Adrenal gland (tissue), 12 donors: ENCODE data around the gene HIC1. TPM values are rescaled to one million over a fixed set of nuclear protein-coding genes. Genes with fewer than 3 reads are reported as not detected.
A peak's percentile ranks its signal among the peaks of the same experiment; 100 is the strongest.

ENCODE experiments used
- DNase-seq, 7 donors: peaks; one replicate each; pipeline ENCODE4 v3.0.0-alpha.2; 2019 to 2020
- H3K27ac ChIP-seq, 5 donors: fragments of 200-600 bp; sonication (generic) in 4 of 5; 1 replicate in 3 of 5; 2 replicates in 2 of 5; pipeline versions ENCODE4 v1.5.1 to v1.8.0; 2016 to 2020; ENCODE audit warnings: mild to moderate bottlenecking in 1 of 5
- H3K27me3 ChIP-seq: fragments of 200-600 bp; 2 replicates; pipeline ENCODE4 v1.8.0; 2021
- H3K36me3 ChIP-seq, 2 donors: fragments of 200-600 bp; replicated peaks in 1 of 2; 1 replicate in 1 of 2; 2 replicates in 1 of 2; pipeline versions ENCODE4 v1.5.1 to v1.8.0; 2018 to 2022
- H3K4me1 ChIP-seq, 2 donors: fragments of 200-600 bp; replicated peaks in 1 of 2; 1 replicate in 1 of 2; 2 replicates in 1 of 2; pipeline versions ENCODE4 v1.5.1 to v1.8.0; 2018 to 2021
- H3K4me3 ChIP-seq, 4 donors: fragments of 200-600 bp; sonication (generic) in 3 of 4; one replicate each; pipeline ENCODE4 v1.5.1; 2016 to 2018
- H3K9me3 ChIP-seq, 3 donors: fragments of 200-600 bp; sonication (generic) in 1 of 3; replicated peaks in 1 of 3; 1 replicate in 2 of 3; 2 replicates in 1 of 3; pipeline versions ENCODE4 v1.5.1 to v1.8.0; 2016 to 2021
- POLR2A ChIP-seq, 2 donors: fragments of 450-650 bp; IDR thresholded peaks; one replicate each; pipeline ENCODE4 v1.6.1; 2017; ENCODE audit warnings: antibody characterized with exemption in 2 of 2, mild to moderate bottlenecking in 2 of 2, moderate library complexity in 1 of 2
- WGBS, 4 donors: extraction: QIAGEN DNeasy Blood & Tissue Kit in 2 of 4; methylation state at CpG; one replicate each; pipeline versions ENCODE4 v1.1.5 to v1.1.7; 2013 to 2017; 5-methylcytosine and 5-hydroxymethylcytosine counted together
- intact Hi-C, 2 donors: fragments of 100-400 bp; cut with DNase I; formaldehyde crosslinking; loops; one replicate each; pipeline versions ENCODE4 v1.14.1 to v1.15.0; 2022 to 2023
- polyA plus RNA-seq, 3 donors: library from polyadenylated mRNA; stranded (reverse); fragments of 200-250 nt in 2 of 3; fragments of 350-450 nt in 1 of 3; fragmentation: Illumina TruSeq in 1 of 3; extraction: RNeasy Lipid Tissue Mini Kit (QIAGEN cat#74804) in 1 of 3; gene quantifications; one replicate each; pipeline ENCODE4 v1.2.3, GENCODE V29; 2013 to 2014
- total RNA-seq, 9 donors: library from RNA; depleted of rRNA in 4 of 9; stranded (reverse); fragments of >200 nt in 4 of 9; fragments of 120-200 nt in 1 of 9; fragmentation: NEBNext Ultra II Directional in 1 of 9; extraction: Animal tissue kit (Norgen Biotek cat#: 25700) in 1 of 9; gene quantifications; one replicate each; pipeline versions ENCODE4 v1.1.0 to v1.2.4, GENCODE V29; 2013 to 2023
- TF ChIP-seq, protein P1 (sequence below), 6 experiments: fragments of 450-650 bp in 4 of 6; fragments of 200-600 bp in 2 of 6; sonication (generic) in 1 of 6; IDR thresholded peaks; 1 replicate in 5 of 6; 2 replicates in 1 of 6; pipeline versions ENCODE4 v1.5.1 to v1.8.0; 2016 to 2021; ENCODE audit warnings: antibody characterized with exemption in 6 of 6, mild to moderate bottlenecking in 2 of 6, moderate library complexity in 1 of 6
- donor health status: healthy with polysubstance abuse.
- donor health status: Bipolar disorder and iron deficiency.
- donor health status: DM: yes; HTN: yes; CAD: no.
- donor health status: DM: no; HTN: no; CAD: no.
- donor health status: DM: no; HTN: no; CAD: no.
- donor health status: DM: yes; HTN: yes; CAD: no.

HIC1 gene
- total and polyA plus RNA-seq, 12 donors = 0.92 to 61.8 (median 23.9) TPM

DNA sequence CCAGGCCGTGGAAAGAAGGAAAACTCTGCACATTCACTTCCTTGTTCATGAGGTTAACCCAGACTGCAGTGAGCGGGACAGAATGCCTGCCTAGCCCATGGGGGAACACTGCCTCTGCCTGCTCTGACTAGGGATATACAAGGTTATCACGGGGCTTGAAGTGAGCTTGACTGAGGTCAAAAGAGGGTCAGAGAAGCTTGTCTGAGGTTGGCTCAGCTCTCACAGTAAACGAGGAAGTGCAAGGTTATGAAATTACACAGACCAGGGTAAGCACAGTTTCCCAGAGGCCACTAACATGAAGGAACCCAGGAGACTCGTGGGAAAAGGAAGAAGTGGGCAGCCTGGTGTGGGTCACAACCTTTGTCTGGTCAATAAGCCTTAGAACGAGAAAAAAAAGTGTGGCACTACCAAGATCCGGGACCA is 28.7 kb downstream of the HIC1 start:
- H3K4me1 ChIP-seq = peaks cover 41 to 64% of the 10 kb centered on the region in 2 donors
- intact Hi-C loops = no loop called here
- peak in 6 of 7 donors; percentile 55 to 79 (median 70) for DNase-seq
- no peaks in the 10 kb centered on the region for H3K27me3 ChIP-seq
- TF ChIP-seq, protein P1, sequence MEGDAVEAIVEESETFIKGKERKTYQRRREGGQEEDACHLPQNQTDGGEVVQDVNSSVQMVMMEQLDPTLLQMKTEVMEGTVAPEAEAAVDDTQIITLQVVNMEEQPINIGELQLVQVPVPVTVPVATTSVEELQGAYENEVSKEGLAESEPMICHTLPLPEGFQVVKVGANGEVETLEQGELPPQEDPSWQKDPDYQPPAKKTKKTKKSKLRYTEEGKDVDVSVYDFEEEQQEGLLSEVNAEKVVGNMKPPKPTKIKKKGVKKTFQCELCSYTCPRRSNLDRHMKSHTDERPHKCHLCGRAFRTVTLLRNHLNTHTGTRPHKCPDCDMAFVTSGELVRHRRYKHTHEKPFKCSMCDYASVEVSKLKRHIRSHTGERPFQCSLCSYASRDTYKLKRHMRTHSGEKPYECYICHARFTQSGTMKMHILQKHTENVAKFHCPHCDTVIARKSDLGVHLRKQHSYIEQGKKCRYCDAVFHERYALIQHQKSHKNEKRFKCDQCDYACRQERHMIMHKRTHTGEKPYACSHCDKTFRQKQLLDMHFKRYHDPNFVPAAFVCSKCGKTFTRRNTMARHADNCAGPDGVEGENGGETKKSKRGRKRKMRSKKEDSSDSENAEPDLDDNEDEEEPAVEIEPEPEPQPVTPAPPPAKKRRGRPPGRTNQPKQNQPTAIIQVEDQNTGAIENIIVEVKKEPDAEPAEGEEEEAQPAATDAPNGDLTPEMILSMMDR (IDR thresholded peaks at IDR 0.05) = no peak
- TF ChIP-seq POLR2A (IDR thresholded peaks at IDR 0.05) = peak in 1 of 2 donors; percentile 11
- peaks cover 0 to 25% of the 10 kb centered on the region in 2 donors for H3K36me3 ChIP-seq
- H3K4me3 ChIP-seq = no peak overlapping the region
- H3K27ac ChIP-seq = peak overlapping the region; percentile 8 to 97 (median 82)
- H3K9me3 ChIP-seq = no peaks in the 10 kb centered on the region
- WGBS, 4 donors = 29 to 44% (median 37%) methylated on average over 6 to 7 of the region's 7 CpGs

DNA sequence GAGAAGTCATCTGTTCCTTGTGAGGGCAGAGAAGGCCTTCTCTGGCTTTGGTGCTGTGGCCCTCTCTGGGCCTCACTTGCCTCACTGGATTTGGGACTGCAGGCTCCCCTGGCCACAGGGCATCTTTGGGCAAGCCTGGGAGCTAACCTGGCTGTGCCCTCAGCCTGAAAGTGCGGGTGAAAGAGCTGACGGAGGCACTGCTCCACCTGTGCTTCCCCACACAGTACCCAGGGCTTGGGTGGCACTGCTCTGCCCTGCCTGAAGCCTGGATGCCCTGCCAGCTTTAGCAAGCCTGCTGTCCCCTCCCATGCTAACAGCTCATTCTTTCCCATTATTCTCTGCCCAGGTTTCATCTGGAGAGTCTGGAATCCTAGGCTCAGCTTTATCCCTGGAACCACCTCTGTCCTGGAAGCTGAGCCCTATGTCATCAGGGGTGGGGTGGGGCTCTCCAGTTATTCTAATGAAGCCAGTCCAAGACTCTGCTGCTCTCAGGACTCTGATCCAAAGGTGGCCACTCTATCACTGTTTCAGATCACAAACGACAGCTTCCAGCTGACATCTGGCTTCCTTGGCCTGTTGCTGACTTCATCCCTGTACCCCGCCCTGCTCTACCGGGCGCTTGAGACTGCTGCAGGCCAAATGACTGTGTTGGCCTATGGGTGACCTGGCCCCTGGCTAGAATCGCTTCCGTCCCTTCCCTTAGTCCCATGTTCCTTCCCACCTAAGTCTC is 29.3 kb downstream of the HIC1 start:
- no peaks in the 10 kb centered on the region for H3K27me3 ChIP-seq
- 45 to 63% (median 54%) methylated on average over 8 of the region's 8 CpGs for WGBS, 4 donors
- peak in 5 of 7 donors; percentile 53 to 85 (median 62) for DNase-seq
- no peak for TF ChIP-seq POLR2A (IDR thresholded peaks at IDR 0.05)
- TF ChIP-seq, protein P1 (IDR thresholded peaks at IDR 0.05) = no peak
- intact Hi-C loops = no loop called here
- no peak overlapping the region for H3K4me3 ChIP-seq
- no peaks in the 10 kb centered on the region for H3K9me3 ChIP-seq
- H3K4me1 ChIP-seq = peaks cover 42 to 70% of the 10 kb centered on the region in 2 donors
- peak overlapping the region; percentile 8 to 97 (median 82) for H3K27ac ChIP-seq
- peaks cover 0 to 25% of the 10 kb centered on the region in 2 donors for H3K36me3 ChIP-seq

DNA sequence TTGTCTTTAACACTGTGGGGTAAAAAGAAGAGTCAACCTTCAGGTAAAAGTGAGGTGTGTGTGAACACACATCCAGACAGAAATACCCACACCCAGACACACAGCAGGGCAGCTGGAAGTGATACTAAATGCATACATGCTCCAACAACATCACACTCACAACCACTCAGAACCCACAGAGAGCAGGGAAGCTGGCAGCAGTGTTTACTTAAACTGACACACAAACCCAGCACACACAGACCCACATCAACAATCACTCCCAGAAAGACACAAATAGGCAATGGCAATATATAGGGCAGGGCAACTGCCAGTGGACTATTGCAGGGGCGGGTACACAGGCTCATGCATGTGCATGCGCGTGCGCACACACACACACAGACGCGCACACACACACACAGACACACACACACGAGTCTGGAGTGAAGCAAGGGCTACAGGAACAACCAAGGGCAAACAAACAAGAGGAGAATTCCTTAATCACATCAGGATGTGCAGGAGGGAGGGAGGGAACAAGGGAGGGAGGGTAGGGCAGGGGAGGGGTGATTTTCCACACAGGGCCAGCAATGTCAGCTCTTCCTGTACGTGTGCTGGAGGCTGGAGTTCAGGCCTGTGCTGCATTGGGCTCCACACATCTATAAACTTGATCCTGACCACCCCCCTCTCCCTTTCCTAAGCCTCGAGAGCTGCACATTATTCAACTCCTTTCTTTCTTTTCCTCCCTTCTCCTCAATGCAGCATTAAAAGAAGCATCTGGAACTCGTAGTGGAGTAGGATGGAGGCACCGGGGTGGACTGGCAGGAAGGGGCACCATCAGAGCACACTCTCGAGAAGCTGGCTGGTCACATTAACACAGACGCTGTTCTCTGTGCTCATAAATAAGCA is 30.1 kb downstream of the HIC1 start:
- DNase-seq = peak in 6 of 7 donors; percentile 58 to 84 (median 69)
- H3K9me3 ChIP-seq = no peaks in the 10 kb centered on the region
- no peak for TF ChIP-seq POLR2A (IDR thresholded peaks at IDR 0.05)
- TF ChIP-seq, protein P1 (IDR thresholded peaks at IDR 0.05) = no peak
- no peaks in the 10 kb centered on the region for H3K27me3 ChIP-seq
- intact Hi-C loops = no loop called here
- peaks cover 42 to 74% of the 10 kb centered on the region in 2 donors for H3K4me1 ChIP-seq
- H3K27ac ChIP-seq = peak overlapping the region; percentile 8 to 97 (median 82)
- no peak overlapping the region for H3K4me3 ChIP-seq
- WGBS, 4 donors = 51 to 63% (median 54%) methylated on average over 8 to 13 of the region's 13 CpGs
- H3K36me3 ChIP-seq = peaks cover 0 to 17% of the 10 kb centered on the region in 2 donors

DNA sequence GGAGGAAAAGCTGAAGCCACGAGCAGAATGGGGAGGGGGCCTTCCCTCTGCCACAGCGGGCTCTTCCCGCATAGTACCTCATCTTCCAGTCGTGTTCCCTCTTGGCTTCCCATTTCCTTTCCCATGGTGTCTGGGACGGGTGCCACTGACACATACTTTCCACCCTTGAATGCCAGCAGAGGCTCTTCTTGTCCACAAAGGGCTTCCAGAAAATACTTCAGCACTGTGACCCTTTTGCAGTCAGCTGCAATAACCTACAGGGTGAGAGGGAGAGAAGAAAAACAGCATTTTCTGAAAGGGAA is 30.7 kb downstream of the HIC1 start:
- H3K4me1 ChIP-seq = peaks cover 42 to 80% of the 10 kb centered on the region in 2 donors
- 23 to 62% (median 50%) methylated on average over 5 of the region's 5 CpGs for WGBS, 4 donors

More for the DNA sequence above, 30.7 kb downstream of the HIC1 start:
- peak overlapping the region in 4 of 5 donors; percentile 55 to 97 (median 80) for H3K27ac ChIP-seq
- intact Hi-C loops = no loop called here
- DNase-seq = peak in 4 of 7 donors; percentile 54 to 80 (median 62)
- no peak for TF ChIP-seq POLR2A (IDR thresholded peaks at IDR 0.05)
- TF ChIP-seq, protein P1 (IDR thresholded peaks at IDR 0.05) = no peak
- peaks cover 0 to 12% of the 10 kb centered on the region in 2 donors for H3K36me3 ChIP-seq
- no peaks in the 10 kb centered on the region for H3K9me3 ChIP-seq
- H3K4me3 ChIP-seq = no peak overlapping the region
- H3K27me3 ChIP-seq = no peaks in the 10 kb centered on the region
